HEK293 (cell line): ENCODE results near the gene PPFIA4.
A peak's percentile ranks its signal among the peaks of the same experiment; 100 is the strongest.

Source experiments
- CTCF ChIA-PET: fragments of 350-600 bp; formaldehyde crosslinking; extraction: SDS; loops from one replicate; lab custom pipeline; 2021; ENCODE audit warnings: antibody characterized with exemption; lab: Yijun Ruan, JAX
- POLR2A ChIA-PET: fragments of 300-600 bp; formaldehyde crosslinking; extraction: SDS; loops from one replicate; lab custom pipeline; 2020; ENCODE audit warnings: antibody characterized with exemption, inconsistent platforms; lab: Yijun Ruan, JAX
- H3K27ac ChIP-seq: fragments of 200-500 bp; sonication (Bioruptor generic); 2 replicates; pipeline ENCODE4 v1.5.1; 2014; ENCODE audit warnings: low read depth, low read length, control low read depth, inconsistent platforms; ENCODE audit errors: extremely low read depth
- H3K36me3 ChIP-seq, 2 experiments: fragments of 200-500 bp in 1 of 2; sonication (Bioruptor generic) in 1 of 2; 1 replicate in 1 of 2; 2 replicates in 1 of 2; pipeline ENCODE4 v1.5.1; 2014 to 2017; ENCODE audit warnings: inconsistent platforms in 2 of 2, low read length in 2 of 2; ENCODE audit not compliant: control insufficient read depth in 2 of 2, insufficient read depth in 1 of 2
- H3K4me1 ChIP-seq: fragments of 200-500 bp; sonication (Bioruptor generic); 2 replicates; pipeline ENCODE4 v1.5.1; 2014; ENCODE audit warnings: mild to moderate bottlenecking, low read length, inconsistent platforms; ENCODE audit not compliant: control insufficient read depth, insufficient read depth
- H3K4me3 ChIP-seq: 2 replicates; pipeline ENCODE4 v1.5.1; 2011; ENCODE audit warnings: low read depth, mild to moderate bottlenecking, control low read depth, low read length, moderate library complexity
- H3K9me3 ChIP-seq: fragments of 200-500 bp; sonication (Bioruptor generic); 2 replicates; pipeline ENCODE4 v1.5.1; 2014; ENCODE audit warnings: low read depth, low read length, inconsistent platforms; ENCODE audit not compliant: control insufficient read depth, insufficient read depth
- EGR2 ChIP-seq: fragments of 450-650 bp; formaldehyde crosslinking; IDR thresholded peaks from 2 replicates; pipeline ENCODE4 v1.5.1; 2016; ENCODE audit warnings: low read depth, missing biosample characterization, missing genetic modification characterization
- GLI2 ChIP-seq: fragments of 450-650 bp; formaldehyde crosslinking; IDR thresholded peaks from 2 replicates; pipeline ENCODE4; 2017; ENCODE audit warnings: missing biosample characterization, missing genetic modification characterization, low read depth, borderline replicate concordance
- HIC1 ChIP-seq: fragments of 450-650 bp; formaldehyde crosslinking; IDR thresholded peaks from 2 replicates; pipeline ENCODE4 v1.5.1; 2016; ENCODE audit warnings: missing biosample characterization, missing genetic modification characterization
- PRDM1 ChIP-seq: fragments of 450-650 bp; formaldehyde crosslinking; IDR thresholded peaks from 2 replicates; pipeline ENCODE4; 2016; ENCODE audit warnings: missing biosample characterization, missing genetic modification characterization
- PRDM4 ChIP-seq: fragments of 450-650 bp; formaldehyde crosslinking; IDR thresholded peaks from 2 replicates; pipeline ENCODE4 v1.5.1; 2017; ENCODE audit warnings: missing biosample characterization, missing genetic modification characterization
- SCRT2 ChIP-seq: fragments of 450-650 bp; formaldehyde crosslinking; IDR thresholded peaks from 2 replicates; pipeline ENCODE4 v1.5.1; 2016; ENCODE audit warnings: missing biosample characterization, missing genetic modification characterization
- YY1 ChIP-seq: fragments of 450-650 bp; formaldehyde crosslinking; IDR thresholded peaks from 2 replicates; pipeline ENCODE4 v1.5.1; 2018; ENCODE audit warnings: missing biosample characterization, missing genetic modification characterization
- ZBTB7A ChIP-seq: fragments of 450-650 bp; formaldehyde crosslinking; IDR thresholded peaks from 2 replicates; pipeline ENCODE4 v1.5.1; 2016; ENCODE audit warnings: low read depth, missing biosample characterization, missing genetic modification characterization
- ZFHX2 ChIP-seq: fragments of 450-650 bp; formaldehyde crosslinking; conservative IDR thresholded peaks from 2 replicates; pipeline ENCODE4 v1.5.1; 2016; ENCODE audit warnings: missing biosample characterization, missing genetic modification characterization
- ZIC2 ChIP-seq: fragments of 450-650 bp; formaldehyde crosslinking; IDR thresholded peaks from 2 replicates; pipeline ENCODE4 v1.5.1; 2016; ENCODE audit warnings: missing biosample characterization, missing genetic modification characterization
- ZNF121 ChIP-seq: fragments of 450-650 bp; formaldehyde crosslinking; IDR thresholded peaks from 2 replicates; pipeline ENCODE4 v1.5.1; 2016; ENCODE audit warnings: missing biosample characterization, missing genetic modification characterization
- ZNF133 ChIP-seq: fragments of 450-650 bp; formaldehyde crosslinking; IDR thresholded peaks from 2 replicates; pipeline ENCODE4 v1.5.1; 2016; ENCODE audit warnings: missing biosample characterization, missing genetic modification characterization
- ZNF140 ChIP-seq: fragments of 450-650 bp; formaldehyde crosslinking; IDR thresholded peaks from 2 replicates; pipeline ENCODE4 v1.5.1; 2016; ENCODE audit warnings: missing biosample characterization, missing genetic modification characterization
- ZNF148 ChIP-seq: fragments of 450-650 bp; formaldehyde crosslinking; IDR thresholded peaks from 2 replicates; pipeline ENCODE4 v1.5.0; 2017; ENCODE audit warnings: missing biosample characterization, missing genetic modification characterization, borderline replicate concordance
- ZNF2 ChIP-seq: fragments of 450-650 bp; formaldehyde crosslinking; IDR thresholded peaks from 2 replicates; pipeline ENCODE4 v1.5.1; 2016; ENCODE audit warnings: missing biosample characterization, missing genetic modification characterization
- ZNF24 ChIP-seq: fragments of 450-650 bp; formaldehyde crosslinking; IDR thresholded peaks from 2 replicates; pipeline ENCODE4 v1.5.1; 2016; ENCODE audit warnings: missing biosample characterization, missing genetic modification characterization
- ZNF37A ChIP-seq: fragments of 450-650 bp; IDR thresholded peaks from 2 replicates; pipeline ENCODE4 v1.5.1; 2018; ENCODE audit warnings: missing biosample characterization, missing genetic modification characterization
- ZNF394 ChIP-seq: fragments of 450-650 bp; formaldehyde crosslinking; IDR thresholded peaks from 2 replicates; pipeline ENCODE4 v1.5.1; 2016; ENCODE audit warnings: missing biosample characterization, missing genetic modification characterization, mild to moderate bottlenecking, moderate library complexity, borderline replicate concordance
- ZNF513 ChIP-seq: fragments of 450-650 bp; IDR thresholded peaks from 2 replicates; pipeline ENCODE4 v1.5.1; 2018; ENCODE audit warnings: missing biosample characterization, missing genetic modification characterization
- ZNF514 ChIP-seq: fragments of 450-650 bp; formaldehyde crosslinking; IDR thresholded peaks from 2 replicates; pipeline ENCODE4 v1.5.1; 2016; ENCODE audit warnings: missing biosample characterization, missing genetic modification characterization
- ZNF585B ChIP-seq: fragments of 450-650 bp; formaldehyde crosslinking; IDR thresholded peaks from 2 replicates; pipeline ENCODE4 v1.5.1; 2016; ENCODE audit warnings: missing biosample characterization, missing genetic modification characterization

Gene PPFIA4

GRCh38 chr1:203057911-203058675, 31.8 kb downstream of the PPFIA4 start:
- CTCF ChIA-PET: interaction anchor here (0.6 to 12.9 kb wide), 7 partner anchors 8 to 398 kb away, joined by 3 to 169 read pairs (median 3); no protein-coding TSS in a partner anchor
- Histone ChIP-seq H3K4me3 (no peak overlapping the region), H3K4me1 (no peaks in the 10 kb centered on the region), H3K9me3 (no peaks in the 10 kb centered on the region), H3K27ac (no peak overlapping the region), H3K36me3 (no peaks in the 10 kb centered on the region)
- TF ChIP-seq EGR2 (peak; percentile 98), ZFHX2 (tag by site-specific recombination) (peak; percentile 97), SCRT2 (tag by site-specific recombination) (0 out of 2 replicates have a peak, but pooled peaks have one; percentile 24), ZNF140 (tag by site-specific recombination) (no peak), HIC1 (tag by site-specific recombination) (no peak)
- POLR2A ChIA-PET: no interaction called here

GRCh38 chr1:203058676-203058935, 32.3 kb downstream of the PPFIA4 start:
- TF ChIP-seq ZNF394 (no peak), ZNF148 (no peak), YY1 (tag by site-specific recombination) (no peak), ZNF24 (tag by site-specific recombination) (no peak), PRDM4 (no peak), ZNF514 (no peak), ZNF585B (tag by site-specific recombination) (no peak), ZNF2 (no peak)
- H3K27ac ChIP-seq: no peak overlapping the region
- POLR2A ChIA-PET: no interaction called here
- no peak overlapping the region for H3K4me3 ChIP-seq
- CTCF ChIA-PET: interaction anchor here (0.6 to 12.9 kb wide), 2 partner anchors 17 to 183 kb away, joined by 3 to 169 read pairs; no protein-coding TSS in a partner anchor
- no peaks in the 10 kb centered on the region for H3K4me1 ChIP-seq
- no peaks in the 10 kb centered on the region for H3K9me3 ChIP-seq
- H3K36me3 ChIP-seq: no peaks in the 10 kb centered on the region

GRCh38 chr1:203059485-203059884, 33.2 kb downstream of the PPFIA4 start:
- ChIA-PET POLR2A (no interaction called here), CTCF (interaction anchor here (0.6 to 12.9 kb wide), 5 partner anchors 9 to 162 kb away, joined by 3 to 169 read pairs (median 3); no protein-coding TSS in a partner anchor)
- Histone ChIP-seq H3K36me3 (no peaks in the 10 kb centered on the region), H3K4me3 (no peak overlapping the region), H3K27ac (no peak overlapping the region), H3K9me3 (no peaks in the 10 kb centered on the region), H3K4me1 (no peaks in the 10 kb centered on the region)
- TF ChIP-seq ZNF121 (tag by site-specific recombination): no peak
- TF ChIP-seq ZNF37A: no peak
- TF ChIP-seq ZNF133 (tag by site-specific recombination): no peak
- no peak for TF ChIP-seq ZNF513 (tag by site-specific recombination)
- TF ChIP-seq ZBTB7A (tag by site-specific recombination): no peak
- no peak for TF ChIP-seq PRDM1 (tag by site-specific recombination)
- no peak for TF ChIP-seq ZIC2
- no peak for TF ChIP-seq GLI2
